Astrocyte of the cerebellum (primary cell): ENCODE data around the gene RFX1.
"Not testable (repeated sequence)": the region's sequence is repeated elsewhere in the genome, so short reads cannot be mapped to it uniquely, and the experiment has no call there.

Experiments
- DNase-seq: peaks from one replicate; pipeline ENCODE4 v3.0.0-alpha.2; 2011; ENCODE audit warnings: low read depth
- H3K4me3 ChIP-seq: 2 replicates; pipeline ENCODE4 v1.5.1; 2011; ENCODE audit warnings: mild to moderate bottlenecking, low read depth, low read length, moderate library complexity
- CTCF ChIP-seq: IDR thresholded peaks from 2 replicates; pipeline ENCODE4 v1.5.1; 2012; ENCODE audit warnings: low read length, low read depth, moderate library complexity, mild to moderate bottlenecking; ENCODE audit errors: missing control alignments
- in situ Hi-C: cut with HindIII; loops from 2 replicates; pipeline ENCODE4 v1.10.0; 2017; ENCODE audit warnings: low sequenced_read_pairs

RFX1 gene

GRCh38 chr19:14051980-14052379 lies 45.9 kb upstream of the RFX1 start:
- H3K4me3 ChIP-seq = no peak overlapping the region
- no peak for DNase-seq
- TF ChIP-seq CTCF = no peak
- in situ Hi-C loops = no loop called here

GRCh38 chr19:14050961-14051360 lies 44.8 kb upstream of the RFX1 start:
- DNase-seq, H3K4me3 ChIP-seq, in situ Hi-C loops: not testable (repeated sequence)

- no peak overlapping the region for H3K4me3 ChIP-seq
- TF ChIP-seq CTCF = no peak
- no peak for DNase-seq
- in situ Hi-C loops = no loop called here
Measured at GRCh38 chr19:14050512-14050911, 44.4 kb upstream of the RFX1 start.

GRCh38 chr19:14048443-14049153 lies 42.5 kb upstream of the RFX1 start:
- peak; percentile 87 for TF ChIP-seq CTCF
- DNase-seq = no peak
- no peak overlapping the region for H3K4me3 ChIP-seq
- in situ Hi-C loops = no loop called here

GRCh38 chr19:14047866-14048265 lies 41.7 kb upstream of the RFX1 start:
- H3K4me3 ChIP-seq, DNase-seq, in situ Hi-C loops: not testable (repeated sequence)

GRCh38 chr19:14042659-14043608 lies 36.8 kb upstream of the RFX1 start:
- in situ Hi-C loops, H3K4me3 ChIP-seq: not testable (repeated sequence)
- TF ChIP-seq CTCF = peak; percentile 55
- DNase-seq = peak; percentile 43

- DNase-seq = no peak
- in situ Hi-C loops = no loop called here
- H3K4me3 ChIP-seq = no peak overlapping the region
- no peak for TF ChIP-seq CTCF
Measured at GRCh38 chr19:14039181-14039580, 33.1 kb upstream of the RFX1 start.
